CD4-positive, alpha-beta T cell treated with Interleukin-6 at 100 ng/mL for 8 hours (primary cell): ENCODE results near the gene CCDC88C.
A peak's percentile ranks its signal among the peaks of the same experiment; 100 is the strongest.

Experiments used
- DNase-seq: peaks from one replicate; pipeline ENCODE4 v3.0.0-alpha.2; 2020; ENCODE audit warnings: mixed read lengths, low spot score

CCDC88C gene

DNA sequence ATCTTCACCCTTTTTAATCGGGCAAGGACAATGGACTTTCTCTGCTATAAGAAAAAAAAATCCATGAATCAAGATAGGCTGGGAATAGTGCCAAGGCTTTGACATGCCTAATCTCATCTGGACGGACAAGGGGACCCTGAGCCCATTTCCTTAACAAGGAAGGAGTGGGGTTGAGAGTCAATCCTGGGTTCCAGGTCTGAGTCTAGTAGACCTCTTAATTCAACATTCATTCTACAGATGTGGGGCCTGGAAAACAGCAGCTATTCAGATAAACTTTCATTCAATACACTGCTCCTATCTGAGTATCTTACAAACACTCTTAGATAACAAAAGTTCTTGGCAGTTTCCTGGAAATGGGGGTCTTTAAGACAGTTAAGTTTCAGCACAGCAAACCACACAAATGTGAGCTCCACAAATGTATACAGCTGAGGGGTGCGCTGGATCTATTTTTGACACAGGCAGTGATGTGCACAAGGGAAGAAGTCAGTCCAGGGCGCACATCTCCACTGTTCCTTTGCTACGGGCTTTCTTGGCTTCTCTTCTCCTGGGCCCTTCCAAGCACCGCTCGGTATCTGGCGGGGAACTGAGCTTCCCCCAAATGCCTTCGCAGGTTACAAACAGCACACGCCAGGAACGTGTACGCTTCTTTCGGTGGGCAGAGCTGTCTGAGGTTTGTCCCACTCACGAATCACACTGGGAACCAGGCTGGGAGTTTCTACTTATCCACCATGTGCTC is 90.9 kb downstream of the CCDC88C start:
- no peak for DNase-seq

DNA sequence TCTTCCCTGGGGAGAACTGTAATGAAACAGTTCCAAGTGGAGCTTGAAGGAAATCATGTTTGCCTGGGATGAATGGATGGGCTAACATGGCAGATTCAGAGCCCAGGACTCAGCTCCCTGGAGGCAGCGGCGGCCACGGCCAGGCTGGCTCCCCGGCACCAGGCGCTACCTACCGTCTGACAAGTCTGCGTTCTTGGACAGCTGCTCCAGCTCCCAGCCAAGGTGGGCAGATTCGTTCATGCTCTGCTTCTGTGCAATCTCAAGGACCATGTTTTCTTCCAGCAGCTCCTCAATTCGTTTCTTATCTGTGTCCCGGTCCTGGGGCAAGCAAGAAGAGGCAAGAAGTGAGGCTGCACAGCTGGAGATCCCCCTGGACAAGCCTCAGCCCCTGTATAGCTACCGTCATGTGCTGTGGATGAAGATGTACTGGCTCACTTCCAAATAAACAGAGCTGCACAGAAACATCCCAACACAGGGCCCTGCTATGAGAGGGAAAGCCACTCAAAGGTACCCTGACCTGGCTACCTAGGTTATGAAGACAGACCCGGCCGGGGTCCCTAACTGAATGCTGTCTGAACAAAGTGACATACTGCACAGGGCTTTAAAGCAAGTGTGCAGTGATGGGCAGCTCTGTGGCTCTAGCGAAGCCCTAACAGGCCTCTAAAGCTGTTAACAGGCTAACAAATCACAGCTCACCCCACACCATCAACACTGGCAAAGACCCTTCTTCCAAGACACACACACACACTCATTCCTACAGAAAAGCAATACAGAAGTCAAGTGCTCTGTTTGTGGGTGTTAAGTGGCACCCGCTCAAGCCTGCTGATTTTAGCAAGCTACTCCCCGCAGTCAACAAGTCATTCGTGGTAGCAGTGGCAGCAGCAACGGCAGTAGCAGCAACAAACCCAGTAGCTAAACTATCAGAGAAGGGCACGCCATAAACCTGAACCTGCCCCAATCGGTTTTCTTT is 92.7 kb downstream of the CCDC88C start:
- DNase-seq = no peak

DNA sequence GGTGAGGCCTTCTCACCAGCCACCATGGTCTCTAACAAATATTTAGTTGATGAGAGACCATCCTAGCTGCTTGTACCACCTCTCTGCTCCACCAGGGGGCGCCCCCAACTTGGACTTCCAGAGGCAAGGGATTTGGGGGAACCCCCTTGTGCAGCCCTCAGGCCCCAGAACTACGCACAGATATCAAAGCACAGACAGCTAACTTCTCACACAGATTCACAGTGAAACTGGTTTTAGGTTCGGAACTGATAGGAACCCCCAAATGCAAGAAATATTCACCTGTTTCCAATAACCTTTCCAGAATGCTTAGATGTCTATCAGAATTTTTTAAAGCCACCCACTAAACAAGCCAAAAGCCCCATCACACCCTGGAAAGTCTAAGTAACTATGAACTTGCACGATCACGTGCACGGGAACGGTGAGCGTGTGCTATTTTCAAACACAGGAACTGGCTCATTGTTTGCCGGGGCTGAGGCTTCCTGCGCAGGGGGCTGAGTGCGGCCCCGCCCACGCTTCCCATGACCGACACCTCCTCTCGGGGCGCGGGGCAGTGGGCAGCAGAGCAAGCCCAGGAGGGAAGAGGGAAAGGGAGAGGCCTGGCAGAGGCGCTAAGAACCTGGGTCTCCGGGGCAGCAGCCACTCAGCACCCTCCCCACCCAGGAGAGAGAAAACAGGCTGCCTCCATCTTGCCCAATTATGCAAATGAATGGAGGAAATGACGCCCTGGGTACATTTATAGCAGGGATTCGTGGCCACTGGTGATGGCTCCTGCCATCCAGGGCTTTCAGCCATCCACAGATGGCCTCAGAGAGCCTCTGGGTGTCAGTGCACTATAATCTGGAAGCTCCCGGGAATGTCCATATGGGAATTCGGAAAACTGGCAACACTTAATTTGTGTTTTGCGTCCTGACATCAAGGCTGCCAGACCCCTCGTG is 93.7 kb downstream of the CCDC88C start:
- peak; percentile 91 for DNase-seq

DNA sequence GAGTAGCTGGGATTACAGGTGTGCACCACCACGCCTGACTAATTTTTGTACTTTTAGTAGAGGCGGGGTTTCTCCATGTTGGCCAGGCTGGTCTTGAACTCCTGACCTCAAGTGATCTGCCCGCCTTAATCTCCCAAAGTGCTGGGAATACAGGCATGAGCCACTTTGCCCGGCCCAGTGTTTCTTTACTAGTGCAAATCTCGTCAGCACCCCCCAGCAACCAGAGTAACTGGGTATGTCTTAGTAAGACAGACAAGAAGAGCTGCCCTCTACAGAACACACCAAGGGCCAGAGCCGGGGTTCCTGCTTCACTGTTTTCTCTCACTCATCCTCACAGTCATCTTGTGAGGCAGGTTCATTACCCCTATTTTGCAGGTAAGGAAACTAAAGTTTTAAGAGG is 94.6 kb downstream of the CCDC88C start:
- DNase-seq = no peak

DNA sequence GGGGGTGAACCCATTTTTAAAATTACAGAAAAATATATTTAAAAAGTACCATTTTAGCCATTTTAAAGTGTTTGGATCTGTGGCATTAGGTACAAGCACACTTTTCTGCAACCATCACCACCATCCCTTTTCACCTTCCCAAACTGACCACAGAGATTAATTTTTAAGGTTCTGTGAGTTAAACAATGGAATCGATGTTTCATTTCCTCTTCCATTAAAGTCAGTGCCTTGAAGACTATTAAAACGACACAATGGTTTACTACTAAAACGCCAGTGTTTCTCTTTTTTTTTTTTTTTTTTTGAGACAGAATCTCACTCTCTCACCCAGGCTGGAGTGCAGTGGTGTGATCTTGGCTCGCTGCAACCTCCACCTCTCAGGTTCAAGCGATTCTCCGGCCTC is 95.0 kb downstream of the CCDC88C start:
- no peak for DNase-seq

DNA sequence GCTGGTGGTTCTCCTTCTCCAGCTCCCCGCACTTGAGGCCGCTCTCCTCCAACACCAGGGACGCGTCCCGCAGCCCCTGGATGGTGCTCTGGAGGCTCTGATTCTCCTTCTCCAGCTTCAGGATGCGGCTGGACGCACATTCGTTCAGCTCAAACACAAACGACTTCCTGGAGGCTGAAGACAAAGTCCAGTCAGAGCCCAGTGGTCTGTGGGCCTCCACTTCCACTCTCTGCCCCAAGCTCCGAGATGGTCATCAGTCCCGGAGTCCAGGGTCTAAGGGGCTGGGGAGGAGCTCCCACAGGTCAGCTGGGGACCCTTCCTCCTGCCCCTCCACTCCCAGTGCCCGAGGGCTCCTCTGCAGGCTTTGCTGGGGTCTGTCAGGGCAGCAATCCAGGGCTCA is 96.5 kb downstream of the CCDC88C start:
- no peak for DNase-seq

DNA sequence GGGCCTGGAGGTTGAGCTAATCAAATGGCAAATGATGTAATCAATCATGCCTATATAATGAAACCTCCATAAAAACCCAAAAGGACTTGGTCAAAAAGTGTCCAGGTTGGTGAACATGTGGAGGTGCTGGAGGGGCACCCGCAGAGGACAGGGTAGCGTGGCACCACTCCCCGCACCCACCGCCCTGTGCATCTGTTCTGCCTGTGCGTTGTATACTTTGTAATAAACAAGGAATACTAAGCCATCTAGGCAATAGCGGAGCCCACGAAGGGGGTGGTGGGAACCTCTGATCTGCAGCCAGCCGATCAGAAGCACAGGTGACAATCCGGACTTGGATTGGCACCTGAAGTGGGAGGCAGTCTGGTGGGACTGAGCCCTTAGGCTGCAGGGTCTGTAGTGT is 97.4 kb downstream of the CCDC88C start:
- DNase-seq = no peak

DNA sequence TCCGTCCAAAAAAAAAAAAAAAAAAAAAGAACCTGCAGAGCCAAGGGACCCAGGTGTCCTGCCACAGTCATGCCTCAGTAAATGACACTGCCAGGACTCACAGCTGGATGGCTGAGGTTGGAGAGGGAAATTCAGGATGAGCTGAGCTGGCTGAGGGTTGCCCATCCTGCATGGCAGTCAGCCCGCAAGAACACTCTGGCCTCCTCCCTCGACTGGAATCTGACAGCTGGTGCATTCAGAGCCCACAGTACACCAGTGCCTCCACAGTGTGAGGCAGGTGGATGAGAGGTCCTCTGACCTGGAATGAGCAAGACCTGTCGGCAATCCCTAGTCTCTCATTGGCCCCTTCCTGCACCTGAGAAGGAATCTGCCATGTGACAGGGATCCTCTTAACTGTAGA is 98.7 kb downstream of the CCDC88C start:
- no peak for DNase-seq

DNA sequence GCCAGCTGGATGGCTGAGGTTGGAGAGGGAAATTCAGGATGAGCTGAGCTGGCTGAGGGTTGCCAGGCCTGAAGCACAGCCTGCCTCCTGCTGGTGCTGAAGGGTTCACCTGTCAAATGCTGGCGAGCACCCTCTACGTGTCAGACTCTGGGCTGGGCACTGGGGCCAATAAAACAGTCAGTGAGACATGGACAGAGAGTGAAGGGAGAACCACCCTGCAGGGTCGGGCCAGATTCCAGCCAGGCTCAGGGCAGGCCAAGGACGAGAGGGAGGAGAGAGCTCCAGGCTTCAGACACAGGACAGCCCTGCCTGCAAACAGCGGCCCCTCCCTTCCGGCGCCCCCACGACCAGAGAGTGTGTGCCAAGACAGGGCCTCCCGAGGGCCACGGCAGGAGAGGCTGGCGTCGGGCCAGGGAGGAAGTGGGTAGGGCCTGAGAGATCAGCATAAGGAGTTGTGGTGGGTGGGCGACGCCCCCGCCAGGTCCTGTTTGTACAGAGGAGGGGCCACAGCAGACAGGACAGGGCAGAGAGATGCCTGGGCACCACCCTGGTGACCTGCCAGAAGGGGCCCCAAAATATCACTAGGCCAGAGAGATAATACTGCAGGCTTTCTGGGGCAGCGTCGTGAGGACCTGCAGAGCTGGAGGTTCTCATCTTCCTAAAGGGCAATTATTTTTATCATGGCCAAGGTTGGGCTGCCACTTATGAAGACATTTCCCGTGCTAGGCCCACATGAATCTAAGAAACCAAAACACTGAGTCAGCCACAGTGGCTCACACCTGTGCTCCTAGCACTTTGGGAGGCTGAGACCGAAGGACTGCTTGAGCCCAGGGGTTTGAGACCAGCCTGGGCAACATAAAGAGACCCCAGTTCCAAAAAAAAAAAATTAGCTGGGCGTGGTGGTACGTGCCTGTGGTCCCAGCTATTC is 100.0 kb downstream of the CCDC88C start:
- DNase-seq = peak; percentile 89

DNA sequence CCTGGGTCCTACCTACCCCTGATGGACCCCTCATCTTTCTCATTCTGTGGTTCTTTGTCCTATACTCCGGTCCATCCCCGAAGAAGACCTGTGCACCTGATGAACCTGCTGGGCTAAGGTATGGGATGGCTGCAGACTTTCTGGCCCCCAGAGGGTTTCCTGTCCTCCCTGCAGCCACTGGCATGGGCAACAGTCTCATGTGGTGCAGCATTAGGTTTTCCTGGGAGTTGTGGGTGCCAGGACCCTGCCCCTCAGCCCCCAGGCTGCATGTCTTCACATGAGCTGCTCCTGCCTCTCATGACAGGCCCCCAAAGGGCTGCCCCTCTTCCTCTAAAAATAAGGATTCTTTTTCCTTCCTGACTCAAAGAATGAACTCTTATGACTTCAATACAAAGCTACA is 100.9 kb downstream of the CCDC88C start:
- DNase-seq = no peak

DNA sequence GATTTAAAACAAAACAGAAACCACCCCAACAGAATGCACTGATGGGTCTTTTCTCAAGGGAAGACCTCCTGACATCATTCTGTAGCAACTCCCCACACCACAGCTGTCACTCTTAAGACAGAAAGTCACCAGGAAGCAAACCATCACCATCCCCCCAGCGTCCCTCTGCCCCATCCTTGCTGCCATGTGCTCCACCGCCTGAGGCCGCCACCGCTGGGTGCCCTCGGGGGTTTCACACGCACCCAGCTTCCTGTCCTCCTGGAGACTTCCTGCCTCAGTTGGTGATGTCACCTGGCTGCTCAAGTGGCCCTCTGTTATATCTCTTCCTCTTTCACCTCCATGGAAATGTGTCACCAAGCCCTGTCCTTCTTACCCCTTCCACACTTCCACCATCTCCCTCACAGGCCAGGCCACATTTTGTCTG is 101.8 kb downstream of the CCDC88C start:
- DNase-seq = peak; percentile 88

DNA sequence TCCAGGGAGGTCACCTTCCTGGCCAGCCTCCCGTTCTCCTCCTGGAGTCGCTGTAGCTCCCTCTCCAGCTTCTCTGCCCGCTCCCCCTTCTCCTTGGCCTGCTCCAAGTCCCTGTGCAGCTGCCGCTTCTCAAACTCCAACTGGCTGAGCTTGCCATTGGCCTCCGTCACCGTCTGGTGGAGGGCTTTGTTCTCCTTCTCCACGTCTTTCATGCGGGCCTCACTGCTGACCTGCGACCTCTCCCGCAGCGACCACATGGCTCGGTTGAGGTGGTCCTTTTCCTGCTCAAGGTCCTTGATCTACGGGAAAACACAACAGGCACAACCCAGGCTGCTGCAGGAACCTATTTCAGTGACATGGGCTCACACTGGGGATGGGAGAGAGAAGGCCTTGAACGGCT is 103.8 kb downstream of the CCDC88C start:
- no peak for DNase-seq

DNA sequence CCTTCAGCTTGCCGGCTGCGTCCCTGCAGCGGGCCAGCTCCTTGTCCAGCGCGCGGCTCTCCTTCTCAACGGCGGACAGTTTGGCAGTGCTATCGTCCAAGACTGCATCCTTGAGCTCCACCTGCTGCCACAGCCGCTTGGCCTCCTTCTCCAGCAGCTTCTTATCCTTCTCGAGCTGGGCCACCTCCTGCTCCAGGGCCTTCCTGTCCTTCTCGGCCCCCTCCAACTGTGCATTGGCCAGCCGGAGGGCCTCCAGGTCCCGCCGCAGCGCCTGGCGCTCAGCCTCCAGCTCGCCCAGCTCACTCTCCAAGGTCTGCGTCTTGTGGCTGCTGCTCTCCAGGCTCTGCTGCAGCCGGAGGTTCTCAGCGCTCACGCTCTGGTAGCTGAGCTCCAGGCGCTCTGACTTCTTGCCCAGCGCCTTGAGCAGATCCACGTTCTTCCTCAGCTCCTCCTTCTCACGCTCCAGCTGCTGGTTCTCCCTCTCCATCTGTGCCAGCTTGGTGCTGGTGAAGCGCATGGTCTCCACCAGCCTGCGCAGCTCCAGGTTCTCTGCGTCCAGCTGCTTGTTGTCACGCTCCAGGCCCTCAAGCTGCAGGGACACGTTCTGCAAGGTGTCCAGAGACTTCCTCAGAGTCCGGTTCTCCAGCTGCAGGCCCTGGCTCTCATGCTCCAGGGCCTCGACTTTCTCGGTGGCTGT is 104.3 kb downstream of the CCDC88C start:
- DNase-seq = no peak

DNA sequence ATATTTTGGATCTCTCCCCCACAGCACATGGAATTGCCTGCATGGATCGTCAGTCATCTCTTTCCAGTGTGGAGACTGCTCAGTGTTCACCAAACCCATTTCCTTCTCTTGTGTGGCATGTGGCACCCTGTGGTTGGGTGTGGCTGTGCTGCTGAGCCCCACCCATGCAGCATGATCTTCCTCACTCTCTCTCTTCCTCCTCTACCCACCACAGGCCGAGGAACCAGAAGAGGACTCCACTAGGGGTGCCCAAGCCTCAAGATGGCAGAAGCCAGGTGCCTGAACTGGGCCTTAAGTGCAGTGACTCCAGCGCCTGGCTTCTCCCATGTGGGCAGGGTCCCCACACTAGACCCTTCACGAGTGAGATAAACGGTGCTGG is 106.3 kb downstream of the CCDC88C start:
- DNase-seq = peak; percentile 77

DNA sequence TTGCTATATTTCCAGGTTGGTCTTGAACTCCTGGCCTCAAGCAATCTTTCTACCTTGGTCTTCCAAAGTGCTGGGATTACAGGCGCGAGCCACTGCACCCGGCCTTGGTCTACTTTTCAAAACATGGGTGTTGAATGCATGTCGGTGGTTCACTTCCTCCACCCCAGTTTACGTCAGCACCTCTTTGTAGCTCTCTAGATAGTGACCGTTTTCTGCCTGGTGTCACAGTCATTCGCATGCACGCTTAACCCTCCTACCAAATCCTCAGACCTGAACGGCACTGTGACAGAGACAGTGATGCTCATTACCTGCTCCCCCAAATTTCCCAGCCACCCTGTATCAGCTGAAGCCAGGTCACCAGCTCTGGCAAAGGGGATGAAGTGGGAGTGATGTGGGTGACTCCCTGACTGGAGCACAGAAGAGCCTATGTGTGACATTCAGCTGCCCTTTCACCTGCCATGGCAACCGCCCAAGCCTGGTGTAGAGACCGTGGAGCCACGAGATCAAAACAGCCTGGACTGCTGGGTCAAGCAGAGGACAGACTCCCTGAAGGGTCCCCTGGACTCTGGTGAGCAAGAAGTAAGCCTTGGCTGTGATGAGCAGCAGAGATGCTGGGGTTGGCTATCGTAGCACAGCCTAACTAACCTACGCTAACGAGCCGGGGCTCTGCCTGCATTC is 106.9 kb downstream of the CCDC88C start:
- DNase-seq = peak; percentile 52

DNA sequence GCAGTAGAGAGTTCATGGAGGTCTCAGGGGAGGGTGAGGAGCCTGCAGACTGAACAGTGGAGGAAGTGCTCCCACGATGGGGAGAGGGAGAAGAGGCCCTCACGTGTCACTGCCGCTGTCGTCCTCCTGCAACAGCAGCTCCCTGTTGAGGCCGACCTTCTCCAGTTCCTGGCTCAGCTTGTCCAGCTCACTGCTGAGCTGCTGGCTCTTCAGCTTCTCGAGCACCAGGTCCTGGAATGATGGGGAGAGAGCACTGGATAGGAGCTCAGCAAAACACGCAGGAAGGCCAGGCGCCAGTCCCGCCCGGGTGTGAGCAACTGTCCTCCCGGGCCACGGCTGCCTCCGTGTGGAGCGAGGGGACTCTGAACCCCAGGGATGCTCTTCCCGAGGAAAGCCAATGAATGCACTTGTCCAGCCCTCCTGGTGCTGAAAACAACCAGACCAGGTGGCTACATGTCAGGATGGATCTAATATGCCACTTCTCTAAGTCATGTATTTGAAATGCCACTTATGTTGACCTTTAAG is 107.8 kb downstream of the CCDC88C start:
- DNase-seq = no peak

DNA sequence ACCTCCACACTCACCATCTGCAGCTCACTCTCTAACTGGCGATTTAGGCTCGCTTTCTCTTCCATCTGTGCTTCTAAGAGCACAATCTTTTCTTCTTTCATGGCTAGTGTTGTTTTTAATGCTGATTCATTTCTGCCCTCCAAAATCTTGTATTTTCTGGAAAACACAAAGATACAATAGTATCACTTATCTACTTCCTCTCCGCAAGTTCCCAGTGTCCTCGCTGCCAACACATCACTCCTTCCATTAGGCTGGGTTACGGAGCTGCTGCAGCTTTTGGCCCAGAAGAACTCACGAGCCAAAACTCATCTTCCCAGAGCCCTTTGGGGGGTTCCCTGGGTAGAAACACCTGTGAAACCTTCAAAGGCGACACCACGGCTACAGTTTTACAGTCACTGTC is 109.3 kb downstream of the CCDC88C start:
- DNase-seq = no peak

DNA sequence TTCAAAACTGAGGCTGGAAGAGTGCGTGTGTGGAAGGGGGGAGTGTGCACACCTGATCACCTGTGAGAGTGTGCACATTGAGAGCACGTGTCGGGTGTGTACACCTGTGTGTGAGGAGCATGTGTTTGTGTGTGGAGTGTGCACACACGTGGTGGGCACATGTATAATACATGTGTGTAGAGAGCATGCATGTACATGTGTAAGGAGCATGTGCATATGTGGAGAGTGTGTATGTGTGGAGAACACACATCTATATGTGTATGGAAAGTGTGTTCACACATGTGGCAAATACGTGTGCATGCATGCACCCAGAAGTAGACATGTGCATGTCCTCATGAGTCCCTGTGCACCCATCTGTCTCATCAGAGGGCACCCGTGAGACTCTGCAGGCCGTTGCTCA is 110.0 kb downstream of the CCDC88C start:
- no peak for DNase-seq

DNA sequence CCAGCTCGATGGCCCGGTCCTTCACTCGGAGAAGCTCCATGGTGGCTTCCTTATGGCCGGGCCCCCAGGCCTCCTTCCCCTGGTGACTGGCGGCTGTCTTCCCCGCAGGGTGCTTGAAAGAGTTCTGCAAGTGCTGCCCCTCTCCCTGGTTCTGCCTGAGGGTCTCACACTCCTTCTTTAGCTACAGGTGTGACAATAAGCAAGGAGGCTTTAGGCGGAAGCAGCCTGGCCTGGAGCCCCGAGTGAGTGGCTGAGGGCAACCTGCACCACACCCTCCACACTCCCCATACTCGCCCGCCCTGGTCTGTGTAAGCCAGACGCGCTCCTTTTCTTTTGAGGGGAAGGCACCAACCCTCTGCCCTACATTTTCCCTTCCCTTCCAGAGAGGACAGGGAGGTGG is 110.6 kb downstream of the CCDC88C start:
- no peak for DNase-seq

DNA sequence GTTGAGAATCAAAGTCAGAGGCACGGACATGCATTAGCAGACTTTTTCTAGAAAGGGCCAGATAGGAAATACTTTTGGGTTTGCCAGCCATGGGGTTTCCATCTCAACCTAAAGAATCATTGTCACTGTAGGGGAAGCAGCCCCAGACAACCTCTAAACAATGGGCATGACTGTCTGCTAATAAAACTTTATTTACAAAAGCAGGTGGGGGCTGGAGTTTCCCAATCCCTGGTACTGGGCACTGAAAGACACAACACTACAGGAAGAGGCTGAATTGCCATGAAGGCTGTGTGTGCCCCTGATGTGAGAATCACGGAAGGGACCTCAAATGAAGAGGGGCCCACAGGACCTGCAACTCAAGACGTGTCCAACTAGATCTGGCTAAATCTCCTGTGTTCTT is 111.1 kb downstream of the CCDC88C start:
- DNase-seq = no peak
